Astrocyte (in vitro differentiated cells and primary cell): ENCODE measurements around the gene HAUS8. TPM values are rescaled to one million over a fixed set of nuclear protein-coding genes. Genes with fewer than 3 reads are reported as not detected.
"Not testable (repeated sequence)": the region's sequence is repeated elsewhere in the genome, so short reads cannot be mapped to it uniquely, and the experiment has no call there.

Experiments used
- DNase-seq: peaks from one replicate; pipeline ENCODE4 v3.0.0-alpha.2; 2010; ENCODE audit warnings: low read depth
- FAIRE-seq: peaks from 2 replicates; lab custom pipeline; 2011; peaks lifted over from hg19 to GRCh38; lab: Jason Lieb, UNC
- H2AFZ ChIP-seq: 2 replicates; pipeline ENCODE4 v1.6.0; 2012; ENCODE audit warnings: low read depth, low read length, inconsistent platforms
- H3K27ac ChIP-seq: 2 replicates; pipeline ENCODE4 v1.5.1; 2011; ENCODE audit warnings: low read depth, low read length, inconsistent platforms
- H3K27me3 ChIP-seq: 2 replicates; pipeline ENCODE4 v1.6.0; 2011; ENCODE audit warnings: low read length, inconsistent platforms; ENCODE audit not compliant: insufficient read depth
- H3K36me3 ChIP-seq: 2 replicates; pipeline ENCODE4 v1.5.1; 2011; ENCODE audit warnings: low read length, inconsistent platforms; ENCODE audit not compliant: insufficient read depth
- H3K4me1 ChIP-seq: 2 replicates; pipeline ENCODE4 v1.5.1; 2011; ENCODE audit warnings: low read length, inconsistent platforms; ENCODE audit not compliant: insufficient read depth
- H3K4me2 ChIP-seq: 2 replicates; pipeline ENCODE4 v1.6.0; 2012; ENCODE audit warnings: low read length, inconsistent platforms
- H3K4me3 ChIP-seq: 2 replicates; pipeline ENCODE4 v1.5.1; 2011; ENCODE audit warnings: low read depth, mild to moderate bottlenecking, low read length, inconsistent platforms; ENCODE audit not compliant: insufficient read depth
- H3K79me2 ChIP-seq: 2 replicates; pipeline ENCODE4 v1.6.0; 2012; ENCODE audit warnings: mild to moderate bottlenecking, low read length, inconsistent platforms; ENCODE audit not compliant: insufficient read depth
- H3K9ac ChIP-seq: 2 replicates; pipeline ENCODE4 v1.6.0; 2012; ENCODE audit warnings: mild to moderate bottlenecking, low read length, inconsistent platforms
- H3K9me3 ChIP-seq: 2 replicates; pipeline ENCODE4 v1.5.1; 2012; ENCODE audit warnings: low read depth, mild to moderate bottlenecking, low read length, inconsistent platforms; ENCODE audit not compliant: insufficient read depth
- H4K20me1 ChIP-seq: 2 replicates; pipeline ENCODE4 v1.6.0; 2012; ENCODE audit warnings: low read length, inconsistent platforms; ENCODE audit not compliant: insufficient read depth
- H3K27ac Mint-ChIP-seq: one replicate; pipeline ENCODE4 v1.8.0; 2021; ENCODE audit warnings: mild to moderate bottlenecking, mixed read lengths; ENCODE audit not compliant: unreplicated experiment
- H3K27me3 Mint-ChIP-seq: one replicate; pipeline ENCODE4 v1.8.0; 2021; ENCODE audit warnings: low read depth, mixed read lengths; ENCODE audit not compliant: unreplicated experiment
- H3K36me3 Mint-ChIP-seq: one replicate; pipeline ENCODE4 v1.8.0; 2021; ENCODE audit warnings: low read depth, mixed read lengths; ENCODE audit not compliant: unreplicated experiment
- H3K4me1 Mint-ChIP-seq: one replicate; pipeline ENCODE4 v1.8.0; 2021; ENCODE audit warnings: low read depth, mixed read lengths; ENCODE audit not compliant: unreplicated experiment
- H3K4me3 Mint-ChIP-seq: one replicate; pipeline ENCODE4 v1.8.0; 2021; ENCODE audit warnings: mild to moderate bottlenecking, moderate library complexity, mixed read lengths; ENCODE audit not compliant: unreplicated experiment
- H3K9me3 Mint-ChIP-seq: one replicate; pipeline ENCODE4 v1.8.0; 2021; ENCODE audit warnings: mild to moderate bottlenecking, mixed read lengths; ENCODE audit not compliant: unreplicated experiment
- CTCF ChIP-seq: IDR thresholded peaks from 2 replicates; pipeline ENCODE4 v1.5.1; 2011; ENCODE audit warnings: low read depth, mild to moderate bottlenecking, inconsistent platforms, low read length, moderate library complexity; ENCODE audit not compliant: insufficient read depth
- EZH2 ChIP-seq: IDR thresholded peaks from 2 replicates; pipeline ENCODE4 v1.6.1; 2012; ENCODE audit warnings: mild to moderate bottlenecking, low read length, inconsistent platforms; ENCODE audit not compliant: insufficient read depth
- total RNA-seq: library from RNA; stranded (reverse); gene quantifications from 2 replicates; pipeline ENCODE4 v1.2.1, GENCODE V29; 2021

HAUS8 gene
- total RNA-seq, 1 donor from 2014 or later = 5.6 TPM

GRCh38 chr19:17108453-17108784, 33.2 kb upstream of the HAUS8 start:
- peak overlapping the region; percentile 92 for H3K27ac Mint-ChIP-seq
- H3K27me3 Mint-ChIP-seq = no peaks in the 10 kb centered on the region

GRCh38 chr19:17107546-17108452, 32.5 kb upstream of the HAUS8 start:
- Histone ChIP-seq H3K36me3 (peaks cover 16% of the 10 kb centered on the region), H4K20me1 (peaks cover 57% of the 10 kb centered on the region), H3K4me2 (peak overlapping the region; percentile 78), H3K4me3 (peak overlapping the region; percentile 30), H3K9me3 (no peaks in the 10 kb centered on the region), H3K27ac (peak overlapping the region; percentile 85), H3K79me2 (peaks cover 85% of the 10 kb centered on the region), H2AFZ (peak overlapping the region; percentile 37), H3K4me1 (peaks cover 17% of the 10 kb centered on the region), H3K27me3 (no peaks in the 10 kb centered on the region), H3K9ac (peak overlapping the region; percentile 72)
- Mint-ChIP-seq H3K4me1 (peaks cover 26% of the 10 kb centered on the region), H3K36me3 (peaks cover 22% of the 10 kb centered on the region), H3K9me3 (no peaks in the 10 kb centered on the region), H3K27ac (peak overlapping the region; percentile 92), H3K27me3 (no peaks in the 10 kb centered on the region), H3K4me3 (no peak overlapping the region)
- peak; percentile 88 for FAIRE-seq
- TF ChIP-seq CTCF (no peak), EZH2 (no peak)
- DNase-seq = peak; percentile 91

More at GRCh38 chr19:17108453-17108784, 33.2 kb upstream of the HAUS8 start:
- TF ChIP-seq EZH2 (no peak), CTCF (no peak)
- Histone ChIP-seq H3K36me3 (peaks cover 11% of the 10 kb centered on the region), H4K20me1 (peaks cover 57% of the 10 kb centered on the region), H3K9ac (peak overlapping the region; percentile 72), H3K27me3 (no peaks in the 10 kb centered on the region), H3K9me3 (no peaks in the 10 kb centered on the region), H3K4me3 (no peak overlapping the region), H3K79me2 (peaks cover 85% of the 10 kb centered on the region), H2AFZ (no peak overlapping the region), H3K27ac (peak overlapping the region; percentile 85), H3K4me1 (peaks cover 17% of the 10 kb centered on the region), H3K4me2 (peak overlapping the region; percentile 78)
- FAIRE-seq = no peak
- H3K4me3 Mint-ChIP-seq = no peak overlapping the region
- H3K9me3 Mint-ChIP-seq = no peaks in the 10 kb centered on the region
- peaks cover 21% of the 10 kb centered on the region for H3K4me1 Mint-ChIP-seq
- no peak for DNase-seq
- H3K36me3 Mint-ChIP-seq = peaks cover 15% of the 10 kb centered on the region

- Mint-ChIP-seq H3K36me3 (peaks cover 27% of the 10 kb centered on the region), H3K4me1 (peaks cover 26% of the 10 kb centered on the region), H3K27ac (peak overlapping the region; percentile 92)
- not testable (repeated sequence) for DNase-seq, H3K27me3 Mint-ChIP-seq, H3K9me3 ChIP-seq, H2AFZ ChIP-seq, H3K27me3 ChIP-seq, H3K4me3 ChIP-seq, H3K4me3 Mint-ChIP-seq, H3K9me3 Mint-ChIP-seq, FAIRE-seq
- Histone ChIP-seq H3K27ac (peak overlapping the region; percentile 85), H3K9ac (peak overlapping the region; percentile 70), H4K20me1 (peaks cover 56% of the 10 kb centered on the region), H3K4me1 (peaks cover 17% of the 10 kb centered on the region), H3K4me2 (peak overlapping the region; percentile 78), H3K79me2 (peaks cover 85% of the 10 kb centered on the region), H3K36me3 (peaks cover 21% of the 10 kb centered on the region)
Observed at GRCh38 chr19:17106964-17107363, 31.7 kb upstream of the HAUS8 start.
